Central memory CD8-positive, alpha-beta T cell (primary cell): ENCODE data around the gene CCDC60.
"Not testable (repeated sequence)": the region's sequence is repeated elsewhere in the genome, so short reads cannot be mapped to it uniquely, and the experiment has no call there.

ENCODE experiments used
- ATAC-seq: fragments of 150-1000 bp; cut with Tn5 transposase; replicated peaks from 2 replicates; pipeline ENCODE4 v1.10.0; 2022; ENCODE audit warnings: mild to moderate bottlenecking, moderate FRiP score, moderate number of reproducible peaks; ENCODE audit not compliant: poor library complexity, severe bottlenecking; ENCODE audit errors: extremely low read depth
- DNase-seq, 2 donors: peaks; one replicate each; pipeline ENCODE4 v3.0.0; 2021; ENCODE audit warnings: low spot score in 2 of 2
- H3K27ac Mint-ChIP-seq: one replicate; pipeline ENCODE4 v1.8.0; 2022; ENCODE audit warnings: low read depth, mild to moderate bottlenecking, moderate library complexity, mixed read lengths
- H3K27me3 Mint-ChIP-seq: one replicate; pipeline ENCODE4 v1.8.0; 2022; ENCODE audit warnings: mixed read lengths
- H3K36me3 Mint-ChIP-seq: one replicate; pipeline ENCODE4 v1.8.0; 2022; ENCODE audit warnings: mild to moderate bottlenecking, moderate library complexity, mixed read lengths; ENCODE audit not compliant: insufficient read depth
- H3K4me1 Mint-ChIP-seq: one replicate; pipeline ENCODE4 v1.8.0; 2022; ENCODE audit warnings: mixed read lengths
- H3K4me3 Mint-ChIP-seq: one replicate; pipeline ENCODE4 v1.8.0; 2022; ENCODE audit warnings: mild to moderate bottlenecking, moderate library complexity, mixed read lengths
- H3K9me3 Mint-ChIP-seq: one replicate; pipeline ENCODE4 v1.8.0; 2022; ENCODE audit warnings: mixed read lengths

Gene CCDC60

DNA sequence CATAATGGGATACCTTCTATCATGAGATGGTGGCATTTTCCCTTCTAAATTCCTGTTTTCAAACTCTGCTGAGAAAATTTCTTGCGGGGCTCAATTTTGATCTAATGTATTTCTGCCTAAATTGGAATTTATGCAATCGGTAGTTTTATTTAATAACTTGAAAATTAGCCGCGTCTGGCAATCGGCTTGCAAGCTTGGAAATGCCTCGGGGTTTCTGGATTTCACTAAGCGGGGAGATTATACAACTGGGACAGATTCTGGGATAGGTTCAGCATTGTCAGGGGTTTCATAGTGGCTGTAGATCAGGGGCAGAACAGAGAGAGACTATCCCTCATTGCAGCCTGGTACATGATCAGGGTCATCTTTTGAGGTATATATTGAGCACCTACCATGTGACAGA is 8.6 kb downstream of the CCDC60 start:
- Mint-ChIP-seq H3K9me3 (peaks cover 8% of the 10 kb centered on the region), H3K4me1 (no peaks in the 10 kb centered on the region), H3K27ac (no peak overlapping the region), H3K36me3 (no peaks in the 10 kb centered on the region), H3K27me3 (peaks cover 9% of the 10 kb centered on the region), H3K4me3 (no peak overlapping the region)
- DNase-seq (no peak), ATAC-seq (no peak)

- DNase-seq (no peak), ATAC-seq (no peak)
- Mint-ChIP-seq H3K36me3 (no peaks in the 10 kb centered on the region), H3K9me3 (peaks cover 6% of the 10 kb centered on the region), H3K4me1 (no peaks in the 10 kb centered on the region), H3K4me3 (no peak overlapping the region), H3K27me3 (peaks cover 30% of the 10 kb centered on the region), H3K27ac (no peak overlapping the region)
Observed at GRCh38 chr12:119354172-119354571, 19.6 kb downstream of the CCDC60 start.

GRCh38 chr12:119360366-119360765 is 25.8 kb downstream of the CCDC60 start:
- not testable (repeated sequence) for H3K9me3 Mint-ChIP-seq, ATAC-seq, H3K4me1 Mint-ChIP-seq, DNase-seq, H3K36me3 Mint-ChIP-seq, H3K27ac Mint-ChIP-seq, H3K4me3 Mint-ChIP-seq
- H3K27me3 Mint-ChIP-seq, result peaks cover 11% of the 10 kb centered on the region

GRCh38 chr12:119363037-119363436 is 28.5 kb downstream of the CCDC60 start:
- Mint-ChIP-seq H3K36me3 (no peaks in the 10 kb centered on the region), H3K4me3 (no peak overlapping the region), H3K4me1 (no peaks in the 10 kb centered on the region), H3K9me3 (peaks cover 5% of the 10 kb centered on the region), H3K27ac (no peak overlapping the region), H3K27me3 (peaks cover 24% of the 10 kb centered on the region)
- DNase-seq, result no peak
- no peak for ATAC-seq

GRCh38 chr12:119363490-119363889 is 29.0 kb downstream of the CCDC60 start:
- DNase-seq, result no peak
- Mint-ChIP-seq H3K27ac (no peak overlapping the region), H3K27me3 (peaks cover 29% of the 10 kb centered on the region), H3K36me3 (no peaks in the 10 kb centered on the region), H3K4me3 (no peak overlapping the region), H3K4me1 (no peaks in the 10 kb centered on the region), H3K9me3 (peaks cover 5% of the 10 kb centered on the region)
- no peak for ATAC-seq

GRCh38 chr12:119365451-119365850 is 30.9 kb downstream of the CCDC60 start:
- DNase-seq (no peak), ATAC-seq (no peak)
- Mint-ChIP-seq H3K4me3 (no peak overlapping the region), H3K36me3 (no peaks in the 10 kb centered on the region), H3K4me1 (no peaks in the 10 kb centered on the region), H3K9me3 (peaks cover 5% of the 10 kb centered on the region), H3K27me3 (peaks cover 39% of the 10 kb centered on the region), H3K27ac (no peak overlapping the region)

GRCh38 chr12:119366007-119366406 is 31.5 kb downstream of the CCDC60 start:
- H3K4me1 Mint-ChIP-seq, result no peaks in the 10 kb centered on the region

GRCh38 chr12:119369161-119369560 is 34.6 kb downstream of the CCDC60 start:
- DNase-seq (no peak), ATAC-seq (no peak)
- no peaks in the 10 kb centered on the region for H3K36me3 Mint-ChIP-seq
- H3K4me3 Mint-ChIP-seq, result no peak overlapping the region
- peaks cover 37% of the 10 kb centered on the region for H3K27me3 Mint-ChIP-seq
- no peak overlapping the region for H3K27ac Mint-ChIP-seq
- H3K9me3 Mint-ChIP-seq, result peaks cover 5% of the 10 kb centered on the region
- H3K4me1 Mint-ChIP-seq, result no peaks in the 10 kb centered on the region

More at GRCh38 chr12:119366007-119366406, 31.5 kb downstream of the CCDC60 start:
- H3K4me3 Mint-ChIP-seq, result no peak overlapping the region
- no peak for DNase-seq
- H3K27ac Mint-ChIP-seq, result no peak overlapping the region
- no peak for ATAC-seq
- H3K9me3 Mint-ChIP-seq, result peaks cover 5% of the 10 kb centered on the region
- peaks cover 39% of the 10 kb centered on the region for H3K27me3 Mint-ChIP-seq
- no peaks in the 10 kb centered on the region for H3K36me3 Mint-ChIP-seq

DNA sequence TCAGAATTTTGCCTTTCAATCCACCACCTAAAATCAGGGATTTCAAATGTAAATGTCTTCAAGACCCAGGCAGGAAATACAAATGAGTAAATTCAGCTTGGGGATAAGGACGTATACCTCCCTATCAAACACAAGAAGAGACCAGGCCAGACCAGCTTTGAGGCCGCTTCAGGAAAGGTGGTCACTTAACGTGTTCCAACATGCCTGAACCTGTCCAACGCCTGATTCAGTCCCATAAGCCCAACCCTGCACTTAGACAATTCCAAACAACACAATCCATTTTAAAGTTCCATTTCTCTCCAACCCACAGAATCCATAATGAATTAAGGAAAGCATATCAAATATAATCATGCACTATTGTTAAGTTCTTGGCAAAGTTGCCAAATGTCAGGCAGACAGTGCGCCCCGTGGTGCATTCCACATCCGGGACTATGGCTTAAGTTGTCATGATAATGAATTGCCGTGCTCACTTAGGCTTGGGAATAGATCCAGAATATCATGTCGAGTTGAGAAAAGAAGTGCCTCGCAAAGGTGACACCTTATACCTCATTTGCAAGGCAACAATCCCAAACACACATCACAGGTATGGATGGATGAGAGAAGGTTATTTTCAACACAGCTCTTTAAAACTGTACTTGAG is 35.5 kb downstream of the CCDC60 start:
- Mint-ChIP-seq H3K4me1 (no peaks in the 10 kb centered on the region), H3K36me3 (no peaks in the 10 kb centered on the region)
- no peak for DNase-seq

DNA sequence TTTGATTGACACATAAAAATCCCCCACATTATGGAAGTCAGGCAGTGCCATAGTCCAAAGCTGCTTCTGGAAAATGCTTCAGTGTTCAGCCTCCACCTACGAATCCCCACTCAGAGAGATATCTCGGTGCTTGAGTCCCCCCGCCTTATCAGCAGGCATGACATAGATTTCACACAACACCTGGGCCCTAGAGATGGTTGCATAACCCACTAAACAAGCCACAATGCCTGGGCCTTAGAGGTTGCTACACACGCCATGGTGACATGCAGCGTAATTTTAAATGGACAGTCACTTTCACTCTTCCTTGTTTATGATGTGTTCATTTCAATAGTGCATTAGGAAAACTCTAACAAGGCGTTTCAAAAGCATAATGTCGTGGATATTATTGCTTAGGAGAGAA is 38.0 kb downstream of the CCDC60 start:
- Mint-ChIP-seq H3K36me3 (no peaks in the 10 kb centered on the region), H3K4me3 (no peak overlapping the region), H3K9me3 (peaks cover 3% of the 10 kb centered on the region), H3K4me1 (no peaks in the 10 kb centered on the region), H3K27ac (no peak overlapping the region), H3K27me3 (peaks cover 32% of the 10 kb centered on the region)
- DNase-seq (no peak), ATAC-seq (no peak)

More for the DNA sequence above, 35.5 kb downstream of the CCDC60 start:
- Mint-ChIP-seq H3K4me3 (no peak overlapping the region), H3K9me3 (peaks cover 5% of the 10 kb centered on the region), H3K27ac (no peak overlapping the region), H3K27me3 (peaks cover 33% of the 10 kb centered on the region)
- ATAC-seq, result no peak

DNA sequence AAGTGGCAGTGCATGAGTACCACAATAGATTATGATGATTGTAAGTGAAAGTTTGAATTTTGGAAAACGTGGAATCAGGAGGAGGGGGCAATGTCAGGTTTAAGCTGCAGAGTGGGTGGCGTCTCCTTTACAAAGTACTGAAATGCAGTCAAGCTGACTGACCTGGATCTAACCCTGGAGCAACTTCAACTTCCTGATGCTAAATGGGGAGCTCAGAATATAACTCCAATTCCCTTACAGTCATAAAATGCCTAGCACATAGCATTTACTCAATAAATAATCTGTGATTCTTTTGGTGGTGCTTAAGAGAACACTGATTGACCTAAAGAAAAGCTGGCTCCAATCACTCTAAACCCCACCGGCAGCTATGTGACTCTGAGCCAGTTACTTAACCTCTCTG is 38.5 kb downstream of the CCDC60 start:
- Mint-ChIP-seq H3K4me1 (no peaks in the 10 kb centered on the region), H3K27ac (no peak overlapping the region), H3K27me3 (peaks cover 28% of the 10 kb centered on the region), H3K9me3 (no peaks in the 10 kb centered on the region), H3K36me3 (no peaks in the 10 kb centered on the region), H3K4me3 (no peak overlapping the region)
- ATAC-seq (no peak), DNase-seq (no peak)

- H3K9me3 Mint-ChIP-seq, result no peaks in the 10 kb centered on the region
- H3K27me3 Mint-ChIP-seq, result peaks cover 21% of the 10 kb centered on the region
- no peaks in the 10 kb centered on the region for H3K4me1 Mint-ChIP-seq
- no peaks in the 10 kb centered on the region for H3K36me3 Mint-ChIP-seq
- DNase-seq (no peak), ATAC-seq (no peak)
- H3K27ac Mint-ChIP-seq, result no peak overlapping the region
- H3K4me3 Mint-ChIP-seq, result no peak overlapping the region
Observed at GRCh38 chr12:119373666-119374065, 39.1 kb downstream of the CCDC60 start.

DNA sequence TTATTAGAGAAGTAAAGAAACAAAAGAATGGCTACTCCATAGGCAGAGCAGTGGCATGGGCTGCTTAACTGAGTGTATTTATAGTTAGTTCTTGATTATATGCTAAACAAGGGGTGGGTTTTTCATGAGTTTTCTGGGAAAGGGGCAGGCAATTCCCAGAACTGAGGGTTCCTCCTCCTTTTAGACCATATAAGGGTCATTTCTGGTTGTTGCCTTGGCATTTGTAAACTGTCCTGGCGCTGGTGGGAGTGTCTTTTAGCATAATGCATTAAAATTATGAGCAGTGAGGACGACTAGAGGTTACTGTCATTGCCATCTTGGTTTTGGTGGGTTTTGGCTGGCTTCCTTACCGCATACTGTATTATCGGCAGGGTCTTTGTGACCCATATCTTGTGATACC is 40.1 kb downstream of the CCDC60 start:
- DNase-seq (no peak), ATAC-seq (no peak)
- H3K27me3 Mint-ChIP-seq, result peaks cover 12% of the 10 kb centered on the region
- H3K9me3 Mint-ChIP-seq, result no peaks in the 10 kb centered on the region
- no peak overlapping the region for H3K27ac Mint-ChIP-seq
- no peaks in the 10 kb centered on the region for H3K4me1 Mint-ChIP-seq
- H3K36me3 Mint-ChIP-seq, result no peaks in the 10 kb centered on the region
- no peak overlapping the region for H3K4me3 Mint-ChIP-seq
